MG63 (cell line): ENCODE measurements around the gene ZNF608. TPM values are rescaled to one million over a fixed set of nuclear protein-coding genes. Genes with fewer than 3 reads are reported as not detected.
A peak's percentile ranks its signal among the peaks of the same experiment; 100 is the strongest.

Experiments
- DNase-seq: peaks from one replicate; pipeline ENCODE4 v3.0.0-alpha.2; 2020
- H3K27me3 ChIP-seq: fragments of 250-450 bp; sonication (Bioruptor Pico); 2 replicates; pipeline ENCODE4 v1.5.1; 2020; ENCODE audit warnings: mild to moderate bottlenecking, moderate library complexity
- H3K36me3 ChIP-seq: fragments of 250-450 bp; sonication (Bioruptor Pico); 2 replicates; pipeline ENCODE4 v1.5.1; 2020; ENCODE audit warnings: mild to moderate bottlenecking, moderate library complexity
- H3K4me3 ChIP-seq: fragments of 250-450 bp; sonication (Bioruptor Pico); 2 replicates; pipeline ENCODE4 v1.5.1; 2020; ENCODE audit warnings: mild to moderate bottlenecking, moderate library complexity
- H3K9me3 ChIP-seq: fragments of 250-450 bp; sonication (Bioruptor Pico); 2 replicates; pipeline ENCODE4 v1.5.1; 2020; ENCODE audit warnings: mild to moderate bottlenecking, moderate library complexity
- total RNA-seq: library from RNA; depleted of rRNA; stranded (reverse); fragments of >200 nt; shearing (Covaris generic); gene quantifications from 2 replicates; pipeline ENCODE4 v1.2.3, GENCODE V29; 2014; ENCODE audit warnings: low replicate concordance

Gene ZNF608
- total RNA-seq, 1 experiment from 2014 or later: 7.5 TPM

GRCh38 chr5:124743602-124744169, 2.8 kb downstream of the ZNF608 start:
- Histone ChIP-seq H3K9me3 (no peaks in the 10 kb centered on the region; the same call in 1 of the 2 replicates), H3K36me3 (0 out of 2 replicates have a peak, but pooled peaks cover 3% of the 10 kb centered on the region), H3K4me3 (peak overlapping the region; percentile 62), H3K27me3 (no peaks in the 10 kb centered on the region)
- no peak for DNase-seq

GRCh38 chr5:124742983-124743601, 3.3 kb downstream of the ZNF608 start:
- H3K36me3 ChIP-seq: 0 out of 2 replicates have a peak, but pooled peaks cover 3% of the 10 kb centered on the region
- peak; percentile 86 for DNase-seq

DNA sequence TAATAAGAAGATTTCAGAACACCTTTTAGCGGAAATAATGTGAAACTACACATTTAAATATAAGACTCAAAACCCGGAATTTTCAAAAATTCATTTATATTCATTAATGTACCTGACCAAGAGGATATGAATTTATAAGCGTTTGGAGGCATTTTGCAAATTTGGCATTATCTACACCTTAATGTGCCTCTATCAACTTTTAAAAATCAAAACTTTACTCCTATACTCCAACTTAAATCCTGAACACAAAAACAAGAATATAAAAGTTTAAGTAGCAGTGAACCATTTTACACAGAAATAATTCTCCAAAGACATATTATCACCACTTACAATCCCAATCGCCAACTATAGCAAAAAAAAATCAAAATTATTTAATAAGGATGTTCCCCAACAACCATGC, 3.9 kb downstream of the ZNF608 start:
- Histone ChIP-seq H3K27me3 (no peaks in the 10 kb centered on the region), H3K4me3 (peak overlapping the region; percentile 62), H3K36me3 (0 out of 2 replicates have a peak, but pooled peaks cover 3% of the 10 kb centered on the region), H3K9me3 (no peaks in the 10 kb centered on the region; the same call in 1 of the 2 replicates)
- DNase-seq: no peak

More at GRCh38 chr5:124742983-124743601, 3.3 kb downstream of the ZNF608 start:
- no peaks in the 10 kb centered on the region for H3K27me3 ChIP-seq
- no peaks in the 10 kb centered on the region; the same call in 1 of the 2 replicates for H3K9me3 ChIP-seq
- peak overlapping the region; percentile 62 for H3K4me3 ChIP-seq

DNA sequence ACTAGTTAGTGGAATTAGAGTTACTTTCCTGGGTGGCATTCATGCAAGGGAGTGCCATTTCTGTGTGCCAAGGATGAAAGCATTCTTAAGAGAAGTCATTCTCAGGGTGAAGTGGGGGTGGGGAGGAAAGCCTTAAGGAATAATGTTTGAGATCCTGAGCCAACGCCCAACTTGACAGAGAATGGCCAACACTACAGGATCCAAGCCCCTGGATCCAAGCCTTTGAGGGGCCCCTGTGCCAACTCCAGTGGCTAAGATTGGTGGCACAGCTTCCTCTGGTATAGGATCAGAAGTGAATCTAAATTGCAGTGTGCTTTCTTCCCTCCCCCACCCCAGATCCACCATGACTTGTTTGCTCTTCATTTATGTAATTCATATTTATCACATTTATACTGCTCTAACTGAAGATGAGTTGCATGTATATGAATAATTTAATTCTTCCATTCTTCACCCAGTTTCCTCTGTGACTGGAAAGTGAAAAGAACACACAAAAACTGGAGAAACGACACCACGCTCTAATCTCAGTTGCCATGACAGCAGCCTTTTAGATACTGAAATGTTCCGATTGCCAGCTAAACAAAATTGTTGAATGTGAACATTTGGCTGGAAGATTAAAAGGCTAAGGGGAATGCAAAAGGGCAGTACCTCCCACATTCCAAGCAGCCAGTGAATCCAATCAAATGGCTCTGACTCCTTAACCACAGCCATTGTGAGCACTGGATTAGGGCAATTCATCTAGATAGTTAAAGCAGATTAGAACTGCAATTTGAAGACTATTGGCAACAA, 4.5 kb downstream of the ZNF608 start:
- no peaks in the 10 kb centered on the region; the same call in 1 of the 2 replicates for H3K9me3 ChIP-seq
- DNase-seq: peak; percentile 76
- H3K4me3 ChIP-seq: peak overlapping the region; percentile 62
- 0 out of 2 replicates have a peak, but pooled peaks cover 3% of the 10 kb centered on the region for H3K36me3 ChIP-seq
- H3K27me3 ChIP-seq: no peaks in the 10 kb centered on the region

DNA sequence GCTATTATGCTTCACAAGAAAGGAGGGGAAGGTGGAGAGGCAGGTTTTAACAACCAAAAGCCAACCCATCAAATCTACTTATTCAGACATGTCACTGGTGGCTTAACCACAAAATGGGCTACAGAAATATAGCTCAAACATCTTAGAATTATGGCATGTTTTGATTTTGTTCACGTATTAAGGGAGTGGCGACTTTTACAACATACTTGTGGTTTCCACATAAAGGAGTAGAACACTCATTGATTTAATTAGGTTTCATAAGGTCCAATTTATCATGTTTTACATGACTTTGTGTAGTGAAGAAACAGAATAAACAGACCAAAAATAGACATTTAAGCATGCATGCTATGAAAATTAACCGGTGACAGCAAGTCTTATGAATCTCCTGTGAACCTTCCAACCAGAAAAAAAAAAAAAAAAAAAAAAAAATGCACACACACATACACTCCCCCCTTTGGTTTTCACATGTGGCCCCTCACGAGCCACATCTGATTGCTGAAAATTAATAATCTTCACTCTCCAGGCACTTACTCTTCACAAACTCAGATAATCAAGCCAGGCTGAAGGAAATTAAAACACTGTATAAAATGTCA, 5.4 kb downstream of the ZNF608 start:
- Histone ChIP-seq H3K36me3 (0 out of 2 replicates have a peak, but pooled peaks cover 3% of the 10 kb centered on the region), H3K4me3 (no peak overlapping the region), H3K9me3 (no peaks in the 10 kb centered on the region; the same call in 1 of the 2 replicates), H3K27me3 (no peaks in the 10 kb centered on the region)
- DNase-seq: no peak

DNA sequence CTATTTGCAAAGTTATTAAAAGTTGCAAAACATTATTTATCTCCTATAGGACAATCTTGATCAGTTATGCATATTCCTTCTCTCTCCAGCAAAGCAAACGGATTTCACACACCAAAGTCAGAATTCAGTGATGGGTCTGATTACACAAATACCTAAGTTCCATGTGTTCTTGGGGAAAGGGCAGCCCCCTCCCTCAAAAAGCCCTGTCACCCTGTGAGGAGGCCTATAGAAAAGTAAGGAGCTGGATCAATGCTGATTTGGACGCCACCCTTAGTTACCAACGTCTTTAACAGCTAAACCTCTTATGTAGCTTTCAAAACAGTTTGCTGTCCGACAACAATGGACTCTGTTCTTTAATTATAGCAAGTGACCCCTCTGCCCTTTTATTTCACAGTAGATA, 6.4 kb downstream of the ZNF608 start:
- Histone ChIP-seq H3K9me3 (no peaks in the 10 kb centered on the region; the same call in 1 of the 2 replicates), H3K36me3 (0 out of 2 replicates have a peak, but pooled peaks cover 3% of the 10 kb centered on the region), H3K4me3 (no peak overlapping the region), H3K27me3 (no peaks in the 10 kb centered on the region)
- no peak for DNase-seq

GRCh38 chr5:124739634-124740025, 6.8 kb downstream of the ZNF608 start:
- DNase-seq: no peak
- no peaks in the 10 kb centered on the region for H3K27me3 ChIP-seq
- H3K4me3 ChIP-seq: no peak overlapping the region
- H3K36me3 ChIP-seq: 0 out of 2 replicates have a peak, but pooled peaks cover 3% of the 10 kb centered on the region
- H3K9me3 ChIP-seq: no peaks in the 10 kb centered on the region; the same call in 1 of the 2 replicates

DNA sequence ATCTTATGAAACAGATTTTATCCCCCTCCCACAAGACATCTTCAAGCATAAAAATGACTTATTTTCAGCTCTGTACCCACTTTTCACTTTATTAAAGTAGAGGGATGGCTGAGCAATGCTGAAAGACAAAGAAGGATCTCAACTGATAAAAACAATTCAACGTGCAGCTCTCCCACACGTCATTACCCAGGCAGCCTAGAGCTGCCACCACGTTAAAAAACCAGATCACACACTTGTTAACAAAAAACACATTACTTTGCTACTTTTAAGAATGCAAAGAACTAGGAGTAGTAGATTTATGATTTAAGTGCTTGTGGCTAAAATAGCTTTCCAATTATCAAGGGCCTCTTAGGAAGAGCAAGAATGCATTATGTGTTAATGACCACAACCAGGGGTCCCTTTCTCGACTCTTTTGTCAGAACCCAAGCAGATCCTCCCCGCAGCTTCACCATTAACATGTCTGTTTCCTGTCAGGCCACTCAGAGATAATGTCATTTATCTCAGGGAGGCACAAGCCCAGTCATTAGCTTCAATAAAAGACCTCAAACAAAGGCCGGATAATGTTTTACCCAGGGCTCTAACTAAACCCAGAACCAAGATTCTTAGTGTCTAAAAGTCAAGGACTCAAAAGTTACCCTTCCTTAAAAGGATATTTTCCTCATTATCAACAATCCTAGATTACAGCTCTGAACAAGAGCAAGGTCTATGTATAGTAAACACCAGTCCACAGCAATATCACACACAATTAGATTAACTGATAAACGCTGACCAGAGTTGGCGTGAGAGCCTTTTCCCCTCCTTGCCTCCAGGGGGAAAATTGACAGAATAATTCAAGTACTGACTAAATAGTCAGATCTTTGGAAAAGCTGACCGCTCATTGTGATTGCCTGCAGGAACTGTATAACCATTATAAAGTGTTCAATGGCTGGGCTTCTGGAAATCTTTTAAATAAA, 7.5 kb downstream of the ZNF608 start:
- Histone ChIP-seq H3K36me3 (0 out of 2 replicates have a peak, but pooled peaks cover 3% of the 10 kb centered on the region), H3K27me3 (no peaks in the 10 kb centered on the region), H3K9me3 (no peaks in the 10 kb centered on the region; the same call in 1 of the 2 replicates), H3K4me3 (no peak overlapping the region)
- DNase-seq: peak; percentile 27

GRCh38 chr5:124737651-124738050, 8.8 kb downstream of the ZNF608 start:
- no peaks in the 10 kb centered on the region; the same call in 1 of the 2 replicates for H3K9me3 ChIP-seq
- no peak overlapping the region for H3K4me3 ChIP-seq
- H3K36me3 ChIP-seq: 0 out of 2 replicates have a peak, but pooled peaks cover 3% of the 10 kb centered on the region
- no peak for DNase-seq
- H3K27me3 ChIP-seq: no peaks in the 10 kb centered on the region

GRCh38 chr5:124736805-124737188, 9.6 kb downstream of the ZNF608 start:
- 0 out of 2 replicates have a peak, but pooled peaks cover 3% of the 10 kb centered on the region for H3K36me3 ChIP-seq
- no peaks in the 10 kb centered on the region for H3K27me3 ChIP-seq
- no peaks in the 10 kb centered on the region; the same call in 1 of the 2 replicates for H3K9me3 ChIP-seq
- DNase-seq: no peak
- no peak overlapping the region for H3K4me3 ChIP-seq

GRCh38 chr5:124736082-124736804, 10.2 kb downstream of the ZNF608 start:
- Histone ChIP-seq H3K27me3 (no peaks in the 10 kb centered on the region), H3K4me3 (peak overlapping the region; percentile 32), H3K9me3 (no peaks in the 10 kb centered on the region), H3K36me3 (0 out of 2 replicates have a peak, but pooled peaks cover 3% of the 10 kb centered on the region)
- peak; percentile 19 for DNase-seq

GRCh38 chr5:124735169-124735858, 11.1 kb downstream of the ZNF608 start:
- Histone ChIP-seq H3K4me3 (peak overlapping the region; percentile 32), H3K36me3 (no peaks in the 10 kb centered on the region), H3K27me3 (no peaks in the 10 kb centered on the region), H3K9me3 (no peaks in the 10 kb centered on the region)
- DNase-seq: peak; percentile 72

- Histone ChIP-seq H3K9me3 (no peaks in the 10 kb centered on the region), H3K36me3 (no peaks in the 10 kb centered on the region), H3K4me3 (peak overlapping the region; percentile 32), H3K27me3 (no peaks in the 10 kb centered on the region)
- DNase-seq: no peak
Observed at GRCh38 chr5:124734574-124735168, 11.8 kb downstream of the ZNF608 start.

GRCh38 chr5:124733329-124733650, 13.1 kb downstream of the ZNF608 start:
- DNase-seq: no peak
- Histone ChIP-seq H3K4me3 (no peak overlapping the region), H3K27me3 (no peaks in the 10 kb centered on the region), H3K9me3 (no peaks in the 10 kb centered on the region), H3K36me3 (no peaks in the 10 kb centered on the region)
